NCI-H1105 treated with DMSO at 0.1 percent for 48 hours (cell line): ENCODE measurements around the gene GABRR2.

Experiments used
- DNase-seq: peaks from one replicate; lab custom pipeline; 2025; lab: John Stamatoyannopoulos, UW

Gene GABRR2

DNA sequence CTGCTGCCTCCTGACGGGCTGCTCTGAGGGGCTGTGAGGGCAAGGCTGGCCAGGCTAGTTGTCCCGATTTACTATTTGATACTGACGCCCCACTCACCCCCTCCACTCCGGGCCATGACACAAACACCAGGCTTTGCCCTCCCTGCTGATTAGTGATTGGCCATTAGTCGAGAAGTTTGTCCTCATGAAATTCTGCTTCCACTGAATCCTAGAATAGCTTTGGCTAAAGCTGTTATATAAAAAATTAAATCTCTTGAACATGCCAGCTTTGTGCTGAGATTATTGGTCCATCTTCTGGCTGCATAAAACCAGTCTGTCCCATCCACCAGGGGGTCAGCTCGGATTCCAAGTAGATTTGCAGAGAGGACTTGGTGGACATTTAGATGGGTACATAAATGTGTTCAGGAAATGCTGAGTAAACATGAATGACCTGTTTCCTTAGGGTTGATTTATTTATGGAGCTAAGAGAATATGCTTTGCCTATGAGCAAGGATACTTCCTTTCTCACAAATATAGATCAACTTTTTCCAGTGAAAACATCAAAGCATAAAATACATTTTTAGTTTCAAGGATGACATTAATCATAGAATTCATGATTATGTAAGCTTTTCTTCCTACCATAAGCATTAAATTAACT is at the start of gene GABRR2:
TSS of gene GABRR2 (minus strand) at position 51 of the 637 bp plus-strand sequence. CDS start 134 bp downstream, outside the sequence.
- no peak for DNase-seq

DNA sequence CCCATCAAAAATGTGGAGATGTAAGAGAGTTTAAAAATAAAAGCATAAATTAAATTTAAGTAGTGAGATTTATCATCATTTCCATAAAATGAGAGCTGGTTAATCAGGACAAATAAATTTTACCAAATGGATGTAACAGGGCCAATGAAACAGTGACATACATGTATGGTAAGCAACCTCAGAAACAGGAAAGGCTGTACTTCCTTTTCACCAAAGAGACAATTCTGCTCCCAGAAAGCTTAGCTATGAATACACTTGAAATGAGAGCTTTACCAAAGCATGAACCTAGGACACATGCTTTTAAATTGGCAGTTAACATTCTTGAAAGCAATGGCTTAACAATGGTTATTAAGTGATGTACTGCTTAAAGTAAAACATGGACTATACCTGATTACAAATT is 49.5 kb upstream of the GABRR2 start:
- no peak for DNase-seq

DNA sequence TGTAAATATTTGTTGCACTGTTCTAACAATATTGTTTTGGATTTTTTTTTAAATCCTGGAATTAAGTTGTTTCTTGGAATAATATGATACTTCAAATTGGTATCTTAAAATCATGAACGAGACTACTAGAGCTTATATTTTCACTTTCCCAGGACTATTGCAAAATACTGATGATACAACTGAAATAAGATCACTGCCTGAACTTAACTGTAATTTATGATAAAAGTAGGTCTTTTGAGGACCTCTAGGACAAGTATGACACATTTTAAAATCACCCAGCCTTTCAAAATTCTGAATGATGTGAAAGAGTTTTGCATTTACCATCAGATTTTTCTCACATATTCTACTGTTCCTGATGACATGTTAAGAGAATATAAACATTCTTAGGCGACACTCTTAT is 46.1 kb upstream of the GABRR2 start:
- no peak for DNase-seq

DNA sequence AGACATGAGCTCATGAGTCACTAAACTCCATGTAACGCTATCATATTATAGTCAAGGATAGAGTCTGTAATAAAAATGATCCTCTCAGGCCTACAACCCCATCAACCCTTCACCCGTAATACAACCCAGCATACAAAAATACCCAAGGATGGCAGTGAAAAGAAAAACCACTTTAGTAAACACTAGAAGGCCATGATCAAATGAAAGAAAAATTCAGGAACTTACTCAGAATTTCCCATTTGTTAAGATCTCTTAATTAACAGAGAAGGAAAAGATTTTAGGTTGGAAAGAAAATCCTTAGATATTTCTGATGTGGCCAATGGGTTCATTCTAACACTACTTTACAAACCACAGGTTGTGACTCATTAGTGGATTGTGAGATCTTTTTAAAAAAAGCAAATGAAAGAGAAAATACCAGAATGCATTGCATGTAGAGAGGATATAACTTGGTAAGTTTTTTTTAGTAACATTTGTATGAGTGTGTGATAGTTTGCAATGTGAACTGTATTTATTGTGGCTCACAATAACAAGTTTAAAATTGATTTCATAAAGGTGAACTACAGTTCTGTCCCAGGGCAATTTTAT is 45.4 kb upstream of the GABRR2 start:
- no peak for DNase-seq

DNA sequence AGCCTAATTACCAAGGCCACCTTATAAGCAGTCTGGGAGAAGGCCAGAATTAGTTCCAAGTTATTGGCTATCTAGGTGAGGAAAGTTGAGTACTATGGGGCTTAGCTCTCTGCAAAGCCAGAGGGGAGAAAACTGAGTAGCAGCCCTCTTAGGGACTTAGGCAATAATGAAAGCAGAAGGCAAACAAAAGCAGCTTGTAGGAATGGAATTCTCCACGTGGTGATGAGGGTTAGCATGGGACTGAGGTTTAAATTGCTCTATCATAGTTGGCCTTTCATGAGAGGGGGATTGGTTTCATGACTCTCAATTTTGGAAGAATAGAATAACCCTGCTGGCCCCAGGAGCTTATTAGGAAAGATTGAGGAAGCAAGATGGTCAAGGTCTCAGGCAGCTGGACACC is 44.5 kb upstream of the GABRR2 start:
- no peak for DNase-seq

DNA sequence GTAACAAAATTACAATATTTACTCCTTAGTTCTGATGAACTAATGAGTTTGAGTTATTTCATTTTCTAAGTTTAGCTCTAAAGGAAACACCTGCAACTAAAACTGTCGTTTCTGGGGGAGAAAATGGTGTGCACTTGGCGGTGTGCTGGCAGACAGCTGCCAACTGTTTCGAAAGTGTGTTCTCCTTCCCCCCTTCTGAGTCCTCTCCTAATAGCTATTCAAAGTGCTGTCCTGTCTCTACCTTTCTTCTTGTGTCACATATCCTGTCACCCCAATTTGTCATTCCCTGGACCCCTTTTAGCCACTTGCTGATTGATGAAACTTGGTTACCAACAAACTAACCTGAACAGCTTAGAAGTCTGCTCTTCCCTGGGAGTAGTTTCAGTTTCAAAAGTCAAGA is 42.3 kb upstream of the GABRR2 start:
- no peak for DNase-seq

DNA sequence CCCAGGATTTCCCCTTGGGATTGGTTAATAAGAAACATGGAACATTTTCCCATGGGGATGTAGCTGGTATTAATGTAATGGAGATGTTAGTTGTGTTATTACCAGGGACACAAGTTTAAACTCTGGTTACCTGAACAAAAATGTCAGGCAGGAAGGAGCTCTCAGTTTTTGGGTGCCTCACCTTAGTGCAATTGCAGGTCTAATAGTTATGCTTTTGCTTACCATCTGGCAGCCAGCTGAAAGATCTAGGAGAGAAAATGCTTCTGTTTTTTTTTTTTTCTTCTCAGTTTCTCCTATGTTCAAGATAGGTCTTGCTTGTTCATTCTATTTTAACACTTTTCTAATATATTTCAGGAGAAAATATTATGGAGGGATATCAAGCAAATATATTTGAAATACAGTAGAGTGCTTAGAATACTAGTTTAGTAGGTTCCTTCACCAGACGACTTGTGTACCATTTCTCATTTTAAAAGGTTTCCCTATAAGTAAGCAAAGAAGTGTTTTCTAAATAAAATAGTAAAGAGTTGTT is 41.6 kb upstream of the GABRR2 start:
- no peak for DNase-seq

DNA sequence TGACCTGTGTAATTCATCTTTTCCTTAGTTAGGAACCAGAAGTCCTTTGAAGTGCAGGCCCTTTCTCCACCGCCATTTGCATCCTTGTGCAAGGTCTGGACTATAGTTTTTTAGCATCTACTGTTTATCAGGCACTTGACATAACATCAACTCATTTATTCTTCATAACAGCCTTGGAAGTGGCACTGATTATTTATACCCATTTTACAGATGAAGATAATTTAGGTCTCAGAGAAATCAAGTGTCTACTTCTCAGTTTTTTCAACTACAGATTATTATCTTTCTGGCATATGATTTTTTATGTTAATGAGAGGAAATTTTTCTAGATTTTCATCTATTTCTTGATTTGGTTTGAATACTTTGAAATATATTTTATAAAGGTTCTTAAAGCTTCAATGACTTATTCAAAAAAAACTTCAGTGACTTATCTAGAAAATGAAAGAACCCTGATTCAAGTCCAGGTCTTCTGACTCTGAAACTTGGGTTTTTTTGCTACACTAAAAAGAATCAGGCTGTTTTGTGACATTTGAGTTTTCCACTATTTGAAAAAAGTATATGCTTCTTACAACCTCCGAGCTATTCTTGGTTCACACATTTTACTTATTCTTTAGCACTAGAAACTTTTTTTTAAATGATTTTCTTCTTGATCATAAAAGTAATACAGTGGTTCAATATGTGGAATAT is 40.6 kb upstream of the GABRR2 start:
- DNase-seq = no peak

DNA sequence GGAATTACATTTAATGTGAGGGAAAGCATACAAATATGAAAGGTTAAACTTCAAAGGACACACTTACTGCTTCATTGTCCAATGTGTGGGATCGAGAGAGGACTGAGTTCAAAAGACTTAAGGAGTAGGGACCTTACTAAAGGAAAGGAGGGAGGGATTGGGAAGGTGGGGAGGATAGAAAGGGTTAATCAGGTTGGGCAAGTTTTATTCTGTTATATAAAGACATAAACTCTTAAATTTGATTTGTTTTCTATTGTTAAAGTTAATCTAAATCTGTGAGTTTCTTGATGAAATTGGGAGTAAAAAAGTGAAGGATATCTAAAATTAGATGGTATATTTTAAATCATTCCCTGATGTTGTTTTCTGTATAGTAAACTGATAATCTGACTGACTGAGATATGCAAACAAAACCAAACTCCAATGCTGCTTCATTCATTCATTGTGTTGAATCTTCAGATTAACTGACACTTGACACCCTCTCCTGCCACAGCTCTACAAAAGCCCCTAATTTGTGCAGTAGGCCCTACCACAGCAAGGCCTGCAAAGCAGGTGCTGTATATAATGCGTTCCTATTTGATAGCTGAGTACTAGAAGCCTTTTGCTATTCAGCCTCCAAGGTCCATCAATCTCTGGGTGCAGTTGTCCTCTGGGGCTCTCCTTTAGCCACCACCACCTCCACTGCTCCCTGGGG is 38.7 kb upstream of the GABRR2 start:
- peak; percentile 74 for DNase-seq

DNA sequence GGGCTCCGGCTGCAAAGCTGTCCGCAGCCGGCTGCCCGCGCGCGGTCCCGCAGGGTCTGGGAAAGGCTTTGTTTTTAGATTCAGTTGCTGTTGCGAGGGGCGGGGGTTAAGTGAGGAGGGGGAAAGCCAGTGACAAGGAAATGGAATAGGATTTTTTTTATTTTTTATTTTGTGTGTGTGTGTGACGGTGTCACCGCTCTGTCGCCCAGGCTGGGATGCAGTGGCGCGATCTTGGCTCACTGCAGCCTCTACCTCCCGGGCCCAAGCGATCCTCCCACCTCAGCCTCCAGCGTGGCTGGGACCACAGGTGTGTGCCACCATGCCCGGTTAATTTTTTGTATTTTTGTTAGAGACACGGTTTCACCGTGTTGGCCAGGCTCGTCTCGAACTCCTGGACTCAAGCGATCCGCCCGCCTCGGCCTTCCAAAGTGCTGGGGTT is 38.0 kb upstream of the GABRR2 start:
- DNase-seq = no peak

DNA sequence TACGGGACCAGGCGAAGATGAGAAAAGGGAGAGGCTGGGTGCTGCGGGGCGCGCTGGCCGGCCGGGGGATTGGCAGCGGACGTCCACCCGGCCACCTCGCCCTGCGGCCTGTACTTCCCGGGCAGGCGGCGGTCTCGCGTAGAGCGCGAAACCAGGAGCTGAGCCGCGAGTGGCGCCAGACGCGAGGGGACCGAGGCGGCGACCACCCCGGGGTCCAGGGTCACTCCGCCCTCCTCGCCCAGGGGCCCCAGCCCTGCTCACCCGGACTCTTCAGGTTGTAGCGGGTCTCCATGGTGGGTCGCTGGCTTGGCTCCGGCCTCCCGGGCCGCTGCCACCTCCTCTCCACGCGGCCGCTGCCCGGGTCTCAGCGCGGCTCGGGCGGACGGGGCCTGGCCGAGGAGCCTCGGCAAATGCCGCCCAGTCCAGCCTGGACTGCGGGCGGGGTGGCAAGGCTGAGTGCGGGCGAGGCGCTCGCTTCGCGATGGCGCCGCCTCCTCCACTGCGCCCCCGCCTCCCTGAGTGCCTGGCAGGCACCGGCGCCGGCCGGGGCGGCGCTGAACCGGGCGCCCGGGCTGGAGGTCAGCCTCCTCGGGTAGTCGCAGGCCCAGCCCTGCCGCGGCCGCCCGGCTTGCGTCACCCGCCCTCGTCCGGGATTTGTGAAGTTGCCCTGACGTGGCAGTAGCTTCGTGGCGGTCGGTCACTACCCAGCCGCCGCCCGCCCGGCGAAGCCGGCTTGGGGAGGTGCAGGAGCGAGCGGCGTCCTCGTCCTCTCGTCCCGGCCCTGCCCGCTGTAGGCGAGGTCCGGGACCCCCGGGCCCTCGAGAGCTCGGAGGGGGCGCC is 37.4 kb upstream of the GABRR2 start, which contains the start of gene UBE2J1:
TSS of gene UBE2J1 (minus strand) at position 445 of the 840 bp plus-strand sequence. CDS start at position 292, 153 bp downstream.
- peak; percentile 71 for DNase-seq

DNA sequence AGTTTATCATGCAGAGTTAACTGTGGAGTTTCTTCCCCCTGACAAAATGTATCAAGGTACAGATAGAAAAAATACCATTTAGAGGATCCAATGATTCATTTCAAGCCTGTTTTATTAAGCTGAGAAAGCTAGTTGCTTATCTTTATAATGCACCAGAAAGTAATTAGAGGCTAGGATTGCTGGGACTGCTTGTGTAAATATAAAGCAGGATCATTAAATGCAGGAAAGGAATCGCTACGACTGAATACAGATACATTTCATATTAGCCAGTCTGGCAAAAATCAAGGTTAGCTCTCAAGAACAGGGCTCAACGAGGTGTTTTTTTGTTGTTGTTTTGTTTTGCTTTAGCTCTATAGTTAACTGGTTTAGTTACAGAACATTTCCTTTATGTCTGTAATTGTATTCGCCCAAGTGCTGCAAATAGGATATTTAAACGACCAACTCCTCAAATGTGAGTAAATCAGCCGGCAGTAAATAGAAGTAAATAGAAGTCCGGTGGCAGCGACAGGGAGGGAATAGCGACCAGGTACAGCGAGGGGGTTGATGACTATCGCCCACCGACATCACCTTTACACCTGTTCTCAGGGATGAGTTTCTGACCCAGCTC is 36.7 kb upstream of the GABRR2 start:
- DNase-seq = peak; percentile 68

DNA sequence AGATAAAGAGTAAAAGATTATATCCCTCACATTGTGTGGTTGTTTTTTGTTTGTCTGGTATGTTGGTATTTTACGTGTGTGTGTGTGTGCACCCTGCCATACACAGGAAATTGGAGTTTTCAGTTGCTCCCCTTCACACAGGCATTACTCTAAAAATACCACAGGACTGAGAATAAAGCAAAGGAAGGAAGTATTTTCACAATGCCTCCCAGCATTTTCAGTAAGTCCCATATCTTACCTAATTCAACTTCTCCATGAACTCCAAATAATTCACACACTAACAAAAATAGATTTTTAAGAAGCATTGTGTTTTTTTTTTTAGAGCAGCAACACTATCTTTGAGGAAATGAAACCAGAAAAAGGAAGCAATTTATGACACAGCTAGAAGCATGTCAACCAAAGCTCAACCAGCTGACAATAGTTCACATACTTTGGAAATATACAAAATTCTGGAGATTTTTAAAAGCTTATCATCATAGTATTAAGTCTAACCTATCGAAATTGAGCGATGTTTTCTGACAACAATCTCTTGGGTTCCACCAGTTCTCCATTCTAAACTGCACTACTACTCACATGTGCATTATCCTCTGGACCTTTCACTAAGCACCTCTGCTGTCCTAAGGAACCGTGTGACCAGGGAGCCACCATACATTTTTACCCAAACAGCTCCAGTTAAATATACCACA is 35.3 kb upstream of the GABRR2 start:
- DNase-seq = no peak

DNA sequence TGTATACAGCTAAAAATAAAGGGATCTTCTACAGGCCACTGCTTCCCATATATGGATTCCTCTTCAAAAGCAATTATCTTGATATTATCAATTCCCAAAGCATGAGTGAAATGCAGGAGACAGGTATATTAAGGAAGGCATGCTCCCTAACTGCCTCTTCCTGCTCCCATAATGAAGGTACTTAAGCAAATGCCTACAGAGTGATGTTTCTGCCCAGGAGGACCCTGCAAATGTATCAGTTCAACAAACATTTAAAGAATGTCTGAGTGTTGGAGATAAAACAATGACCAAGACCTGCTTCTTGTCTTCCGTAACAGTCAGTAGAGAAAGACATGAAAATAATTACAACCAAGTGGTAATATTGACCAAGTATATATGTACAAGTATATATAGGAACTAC is 33.3 kb upstream of the GABRR2 start:
- no peak for DNase-seq

DNA sequence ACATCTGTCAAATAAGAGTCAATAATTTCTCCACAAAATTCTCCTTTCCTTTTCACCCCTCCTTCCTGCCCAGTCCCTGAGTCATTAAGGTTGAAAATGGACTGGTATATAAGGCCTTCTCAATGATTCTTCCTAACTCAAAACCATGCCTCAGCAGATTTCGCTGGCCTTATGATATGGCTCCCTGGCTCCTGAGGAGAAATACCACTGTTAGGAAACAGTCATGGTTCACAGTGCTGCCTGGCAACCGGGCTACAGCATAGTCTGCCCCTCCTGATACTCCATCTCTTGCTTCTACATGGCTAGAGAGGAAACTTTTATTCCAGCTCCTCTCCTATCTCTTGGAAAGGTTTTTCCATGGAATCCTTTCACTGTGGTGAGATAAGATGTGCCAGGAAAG is 32.7 kb upstream of the GABRR2 start:
- no peak for DNase-seq

DNA sequence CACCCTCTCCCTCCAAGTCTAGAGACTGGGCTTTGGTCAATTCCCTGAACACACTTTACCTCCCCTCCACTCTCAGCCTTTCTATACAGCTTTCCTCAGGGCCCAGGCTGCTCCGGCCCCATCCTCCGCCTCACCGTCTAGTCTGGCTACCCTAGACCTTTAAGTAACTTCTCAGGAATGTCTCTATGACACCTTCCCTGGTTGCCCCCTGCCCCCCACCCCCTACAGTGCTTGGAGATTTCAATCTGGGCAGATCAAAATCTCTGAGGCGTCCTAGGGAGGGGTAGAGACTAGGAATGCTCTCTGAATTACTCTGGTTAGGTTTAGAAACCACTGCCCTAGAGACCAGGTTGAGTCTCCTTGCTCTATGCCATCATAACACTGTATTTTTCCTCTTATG is 31.3 kb upstream of the GABRR2 start:
- no peak for DNase-seq

DNA sequence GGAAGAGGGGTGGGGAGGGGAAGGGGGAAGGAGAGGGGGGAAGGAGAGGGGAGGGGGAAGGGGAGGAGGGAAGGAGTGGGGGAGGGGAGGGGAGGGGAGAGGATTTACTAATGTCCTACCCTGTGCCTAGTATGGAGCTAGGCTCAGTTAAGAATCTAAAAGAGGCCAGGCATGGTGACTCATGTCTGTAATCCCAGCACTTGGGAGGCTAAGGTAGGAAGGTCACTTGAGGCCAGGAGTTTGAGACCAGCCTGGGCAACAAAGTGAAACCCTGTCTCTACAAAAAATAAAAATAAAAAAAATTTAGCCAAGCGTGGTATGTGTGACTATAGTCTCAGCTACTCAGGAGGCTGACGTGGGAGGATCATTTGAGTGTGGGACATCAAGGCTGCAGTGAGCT is 24.5 kb upstream of the GABRR2 start:
- DNase-seq = no peak

DNA sequence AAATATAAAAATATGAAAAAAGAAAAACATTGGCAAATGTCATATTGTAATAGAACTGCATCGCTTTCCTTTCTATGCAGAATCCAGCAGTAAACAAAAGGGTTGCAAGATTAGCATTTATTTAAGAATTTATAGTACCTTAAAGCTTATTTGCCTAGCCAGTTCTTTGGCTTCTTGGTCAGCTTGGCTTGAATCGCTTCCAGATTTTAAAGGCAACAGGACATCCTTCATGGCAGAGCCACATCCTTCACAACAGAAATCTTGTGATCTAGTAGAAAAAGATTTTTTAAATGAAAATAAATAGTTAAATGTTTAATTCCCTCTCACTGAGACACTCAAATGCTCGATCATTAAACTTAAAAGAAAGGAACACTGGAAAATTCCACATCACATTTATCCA is 20.1 kb upstream of the GABRR2 start:
- DNase-seq = no peak

DNA sequence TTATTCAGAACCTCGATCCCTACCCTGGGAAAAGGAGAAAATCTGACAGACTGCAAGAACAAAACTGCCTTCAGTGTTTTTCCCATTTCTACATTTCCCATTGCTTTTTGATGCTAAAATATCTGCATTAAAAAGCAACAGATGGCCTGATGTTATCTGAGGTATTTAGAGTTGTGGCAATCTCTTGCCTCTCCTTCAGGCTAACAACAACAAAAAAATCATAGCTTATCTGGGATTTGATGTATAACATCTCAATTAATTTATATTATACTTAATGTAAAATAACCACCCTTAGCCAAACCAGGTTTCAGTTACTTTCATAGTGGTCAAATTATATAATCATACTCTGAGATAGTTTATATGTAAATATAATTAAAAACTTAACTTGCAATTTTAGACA is 15.8 kb upstream of the GABRR2 start:
- no peak for DNase-seq

DNA sequence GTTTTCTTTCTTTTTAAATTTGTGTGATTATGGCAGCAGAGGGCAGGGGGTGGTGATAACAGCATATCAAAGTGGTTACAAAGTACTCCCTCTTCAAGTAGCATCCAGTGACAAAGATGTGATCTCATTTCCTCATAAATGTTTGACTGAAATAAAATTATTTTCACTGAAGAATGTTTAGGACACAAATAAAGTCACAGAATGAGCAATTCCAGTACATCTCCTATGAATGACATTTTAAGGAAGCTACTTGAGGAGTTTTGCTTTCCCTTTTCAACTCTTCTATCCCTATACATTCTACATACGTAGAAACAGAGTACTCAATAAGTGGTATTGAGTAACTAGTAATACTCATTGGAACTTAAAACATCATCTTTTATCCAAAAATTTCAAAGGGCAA is 13.9 kb upstream of the GABRR2 start:
- DNase-seq = no peak

DNA sequence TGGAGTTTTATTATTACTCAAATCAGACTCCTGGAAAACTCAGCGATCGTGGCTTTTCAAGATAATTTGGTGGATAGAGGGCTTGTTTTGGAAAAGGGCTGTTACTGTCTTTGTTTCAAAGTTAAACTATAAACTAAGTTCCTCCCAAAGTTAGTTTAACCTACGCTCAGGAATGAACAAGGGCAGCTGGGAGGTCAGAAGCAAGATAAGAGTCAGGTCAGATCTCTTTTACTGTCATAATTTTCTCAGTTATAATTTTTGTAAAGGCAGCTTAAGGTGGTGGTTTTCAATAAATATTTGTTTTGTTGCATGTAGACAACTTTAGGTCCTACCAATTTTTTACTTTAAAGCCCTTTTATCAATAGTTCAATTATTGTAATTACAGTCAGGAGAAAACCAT is 9.2 kb upstream of the GABRR2 start:
- no peak for DNase-seq
